ENCODE results near the gene ACP6.
A peak's percentile ranks its signal among the peaks of the same experiment; 100 is the strongest.
"Not testable (repeated sequence)": the region's sequence is repeated elsewhere in the genome, so short reads cannot be mapped to it uniquely, and the experiment has no call there.

Gene ACP6

DNA sequence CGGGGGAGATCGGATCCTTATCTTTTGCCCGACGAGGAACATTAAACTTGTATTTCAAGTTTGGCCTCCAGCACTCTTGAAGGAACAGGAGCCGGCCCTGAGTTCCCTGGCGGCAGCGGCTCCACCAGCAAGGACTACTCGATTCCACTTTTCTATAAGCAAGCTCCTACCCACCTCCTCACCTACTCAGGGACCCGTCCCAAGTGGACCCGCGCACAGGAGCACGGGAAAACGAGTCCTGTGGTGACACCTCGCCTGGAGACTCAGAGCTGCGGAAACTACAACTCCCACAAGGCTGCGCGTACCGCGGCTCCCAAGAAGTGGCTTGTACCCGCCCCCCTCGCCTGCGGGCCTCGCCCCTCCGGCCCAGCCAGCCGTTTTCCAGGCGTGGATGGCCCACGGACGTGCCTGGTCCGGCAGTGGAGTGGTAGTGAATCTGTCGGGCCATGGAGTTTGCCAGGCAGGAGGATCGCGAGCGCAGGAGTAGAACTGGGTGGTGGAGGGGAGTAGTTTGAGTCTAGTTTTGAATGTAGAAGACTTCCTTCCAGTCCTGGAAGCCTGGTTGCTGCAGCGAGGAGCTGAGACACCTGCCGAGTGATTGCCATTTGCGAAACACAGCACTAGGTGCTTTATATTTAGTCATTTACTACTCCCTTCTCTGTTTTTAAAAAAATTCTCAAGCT lies at the start of gene ACP6:
TSS of gene ACP6 (minus strand) at position 206 of the 683 bp plus-strand sequence. CDS start 476 bp downstream, outside the sequence.
- DNase-seq, result peak; percentile 91

DNA sequence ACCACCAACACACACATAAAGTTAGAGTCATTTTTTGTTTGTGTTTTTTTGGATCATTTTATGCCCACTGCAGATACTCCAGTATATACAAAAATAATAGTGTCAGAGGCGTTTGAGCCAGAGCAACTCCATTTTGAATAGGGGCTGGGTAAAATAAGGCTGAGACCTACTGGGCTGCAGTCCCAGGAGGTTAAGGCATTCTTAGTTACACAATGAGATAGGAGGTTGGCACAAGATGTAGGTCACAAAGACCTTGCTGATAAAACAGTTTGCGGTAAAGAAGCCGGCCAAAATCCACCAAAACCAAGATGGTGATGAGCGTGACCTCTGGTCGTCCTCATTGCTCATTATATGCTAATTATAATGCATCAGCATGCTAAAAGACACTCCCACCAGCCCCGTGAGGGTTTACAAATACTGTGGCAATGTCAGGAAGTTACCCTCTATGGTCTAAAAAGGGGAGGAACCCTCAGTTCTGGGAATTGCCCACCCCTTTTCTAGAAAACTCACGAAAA lies 49.4 kb upstream of the ACP6 start:
- DNase-seq, result no peak

DNA sequence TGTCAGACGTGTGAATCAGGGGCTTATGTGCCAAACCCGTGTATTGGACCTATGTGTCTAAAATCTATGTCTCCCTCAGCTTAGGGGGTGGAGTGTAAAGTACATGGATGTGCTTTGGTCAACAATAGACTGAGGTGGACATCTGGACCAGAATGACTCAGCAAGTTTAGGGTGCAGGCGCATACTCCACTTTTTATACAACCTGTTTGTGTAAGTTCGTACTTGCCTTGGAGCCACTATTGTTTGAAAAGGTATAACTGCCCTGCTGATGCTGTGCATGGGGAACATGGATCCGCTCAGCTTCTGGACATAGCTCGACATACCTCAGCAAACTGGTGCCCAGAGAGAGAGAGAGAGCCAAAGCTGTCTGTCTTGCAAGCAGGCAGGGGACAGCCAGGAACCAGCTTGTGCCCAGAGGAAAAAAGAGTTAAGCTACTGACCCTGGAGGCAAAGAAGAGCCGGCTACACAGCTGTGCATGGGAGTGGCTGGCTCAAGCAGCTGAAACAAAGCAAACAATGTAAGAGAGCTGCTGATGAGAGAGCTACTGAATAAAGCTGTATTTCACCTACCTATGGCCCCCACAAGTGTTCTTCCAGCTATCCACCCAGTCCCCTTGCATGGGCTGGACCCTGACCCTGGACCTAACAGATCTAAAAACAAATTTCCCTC lies 48.8 kb upstream of the ACP6 start:
- DNase-seq, result no peak

DNA sequence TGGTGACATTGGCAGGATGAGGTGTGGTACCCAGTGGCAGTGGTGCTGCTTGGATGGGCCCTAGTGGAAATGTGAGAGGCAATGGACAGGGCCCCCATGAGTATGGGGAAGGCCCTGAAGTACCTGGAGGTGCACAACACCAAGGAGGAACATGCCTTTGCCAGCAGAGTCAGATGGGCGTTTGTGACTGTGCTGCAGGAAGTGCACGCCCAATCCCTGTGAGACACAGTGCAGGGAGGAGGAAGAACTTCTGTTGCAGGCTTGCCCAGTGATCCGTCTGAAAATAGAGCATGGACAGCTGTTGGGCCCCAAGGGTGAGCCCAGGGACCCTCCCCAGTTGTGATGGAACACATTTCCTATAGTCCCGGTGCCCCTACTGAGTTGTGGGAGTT lies 47.4 kb upstream of the ACP6 start:
- DNase-seq, result no peak

DNA sequence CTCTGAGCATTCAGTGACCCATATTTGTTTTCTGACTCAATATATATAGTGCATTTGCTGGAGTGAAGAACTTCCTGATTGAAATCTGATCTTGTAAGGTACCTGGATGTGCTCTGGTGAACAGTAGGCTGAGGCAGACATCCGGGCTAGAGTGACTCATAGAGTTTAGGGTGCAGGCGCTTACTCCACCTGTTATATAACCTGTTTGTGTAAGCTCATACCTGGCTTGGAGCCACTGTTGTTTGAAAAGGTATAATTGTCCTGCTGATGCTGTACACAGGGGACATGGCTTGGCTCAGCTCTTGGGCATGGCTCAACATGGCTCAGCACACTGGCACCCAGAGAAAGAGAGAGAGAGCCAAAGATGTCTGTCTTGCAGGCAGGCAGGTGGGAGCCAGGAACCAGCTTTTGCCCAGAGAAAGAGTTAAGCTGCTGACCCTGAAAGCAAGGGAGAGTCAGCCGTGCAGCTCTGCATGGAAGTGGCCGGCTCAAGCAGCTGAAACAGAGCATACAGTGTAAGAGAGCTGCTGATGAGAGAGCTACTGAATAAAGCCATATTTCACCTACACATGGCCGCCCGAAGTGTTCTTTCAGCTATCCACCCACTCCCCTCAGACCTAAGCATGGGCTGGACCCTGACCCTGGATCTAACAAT lies 46.9 kb upstream of the ACP6 start:
- peak; percentile 41 for DNase-seq

DNA sequence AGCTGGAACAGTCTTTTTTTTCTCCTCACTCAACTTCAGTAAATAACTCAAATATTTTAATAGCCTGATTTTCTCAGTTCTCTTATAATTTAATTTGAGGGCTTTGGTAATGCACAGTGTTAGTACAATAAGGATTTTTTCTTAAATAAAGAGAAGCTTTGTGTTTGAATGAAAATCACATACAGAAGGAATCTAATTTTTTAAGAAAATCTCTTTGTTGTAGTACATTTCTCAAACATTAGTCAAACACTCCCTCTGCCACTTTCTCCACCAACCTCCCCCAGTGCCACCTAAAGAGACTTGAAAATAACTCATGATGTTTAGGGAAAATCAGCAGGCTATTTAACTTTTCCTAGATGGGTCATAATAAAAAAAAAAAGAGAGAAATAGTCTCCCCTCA lies 42.3 kb upstream of the ACP6 start:
- DNase-seq, result no peak

GRCh38 chr1:147700042-147701006 lies 30.0 kb upstream of the ACP6 start:
- DNase-seq, result peak; percentile 71

DNA sequence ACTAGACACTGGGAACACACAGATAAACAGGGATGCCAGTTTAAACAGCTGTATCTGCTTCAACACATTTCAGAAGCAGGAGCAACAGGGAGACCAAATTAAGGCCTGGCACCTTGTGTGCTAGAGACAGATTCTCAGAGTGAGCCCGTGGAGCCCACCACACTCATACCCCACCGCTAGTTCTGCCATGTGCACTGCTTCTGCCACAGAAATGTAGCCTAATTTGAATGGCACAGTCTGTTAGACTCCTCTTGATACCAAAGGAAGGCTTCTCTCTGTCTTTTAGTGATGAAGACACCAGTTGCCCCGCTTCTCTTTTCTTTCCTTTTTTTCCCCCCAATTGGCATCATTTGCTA lies 29.3 kb upstream of the ACP6 start:
- no peak for DNase-seq

DNA sequence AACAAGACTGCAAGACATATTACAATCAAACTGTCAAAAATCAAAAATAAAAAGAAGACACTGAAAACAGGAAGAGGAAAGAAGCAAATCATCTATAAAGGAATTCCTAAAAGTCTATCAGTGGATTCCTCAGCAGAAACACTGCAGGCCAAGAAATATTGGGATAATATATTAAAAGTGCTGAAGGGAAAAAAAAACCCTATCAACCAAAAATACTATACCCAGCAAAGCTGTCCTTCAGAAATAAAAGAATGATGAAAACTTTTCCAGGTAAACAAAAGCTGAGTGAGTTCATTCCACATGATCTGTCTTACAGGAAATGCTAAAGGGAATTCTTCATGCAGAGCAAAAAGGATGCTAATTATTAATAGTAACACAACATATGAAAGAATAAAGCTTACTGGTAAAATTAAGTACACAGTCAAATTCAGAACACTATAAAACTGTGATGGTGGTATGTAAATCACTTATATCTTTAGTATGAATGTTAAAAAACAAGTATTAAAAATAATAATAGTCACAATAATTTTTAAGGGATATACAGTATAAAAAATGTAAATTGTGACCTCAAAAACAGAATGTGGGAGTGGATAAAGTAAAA lies 12.9 kb upstream of the ACP6 start:
- no peak for DNase-seq

DNA sequence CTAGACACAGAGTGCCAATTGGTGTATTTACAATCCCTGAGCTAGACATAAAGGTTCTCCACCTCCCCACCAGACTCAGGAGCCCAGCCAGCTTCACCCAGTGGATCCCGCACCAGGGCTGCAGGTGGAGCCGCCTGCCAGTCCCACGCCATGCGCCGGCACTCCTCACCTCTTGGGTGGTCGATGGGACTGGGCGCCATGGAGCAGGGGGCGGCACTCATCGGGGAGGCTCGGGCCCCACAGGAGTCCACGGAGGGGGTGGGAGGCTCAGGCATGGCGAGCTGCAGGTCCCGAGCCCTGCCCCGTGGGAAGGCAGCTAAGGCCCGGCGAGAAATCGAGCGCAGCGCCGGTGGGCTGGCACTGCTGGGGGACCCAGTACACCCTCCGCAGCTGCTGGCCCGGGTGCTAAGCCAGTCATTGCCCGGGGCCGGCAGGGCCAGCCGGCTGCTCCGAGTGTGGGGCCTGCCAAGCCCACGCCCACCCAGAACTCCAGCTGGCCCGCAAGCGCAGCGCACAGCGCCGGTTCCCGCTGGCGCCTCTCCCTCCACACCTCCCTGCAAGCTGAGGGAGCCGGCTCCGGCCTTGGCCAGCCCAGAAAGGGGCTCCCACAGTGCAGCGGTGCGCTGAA lies 10.4 kb upstream of the ACP6 start:
- DNase-seq, result not testable (repeated sequence)

- not testable (repeated sequence) for DNase-seq
Observed at GRCh38 chr1:147677681-147678080, 7.4 kb upstream of the ACP6 start.

DNA sequence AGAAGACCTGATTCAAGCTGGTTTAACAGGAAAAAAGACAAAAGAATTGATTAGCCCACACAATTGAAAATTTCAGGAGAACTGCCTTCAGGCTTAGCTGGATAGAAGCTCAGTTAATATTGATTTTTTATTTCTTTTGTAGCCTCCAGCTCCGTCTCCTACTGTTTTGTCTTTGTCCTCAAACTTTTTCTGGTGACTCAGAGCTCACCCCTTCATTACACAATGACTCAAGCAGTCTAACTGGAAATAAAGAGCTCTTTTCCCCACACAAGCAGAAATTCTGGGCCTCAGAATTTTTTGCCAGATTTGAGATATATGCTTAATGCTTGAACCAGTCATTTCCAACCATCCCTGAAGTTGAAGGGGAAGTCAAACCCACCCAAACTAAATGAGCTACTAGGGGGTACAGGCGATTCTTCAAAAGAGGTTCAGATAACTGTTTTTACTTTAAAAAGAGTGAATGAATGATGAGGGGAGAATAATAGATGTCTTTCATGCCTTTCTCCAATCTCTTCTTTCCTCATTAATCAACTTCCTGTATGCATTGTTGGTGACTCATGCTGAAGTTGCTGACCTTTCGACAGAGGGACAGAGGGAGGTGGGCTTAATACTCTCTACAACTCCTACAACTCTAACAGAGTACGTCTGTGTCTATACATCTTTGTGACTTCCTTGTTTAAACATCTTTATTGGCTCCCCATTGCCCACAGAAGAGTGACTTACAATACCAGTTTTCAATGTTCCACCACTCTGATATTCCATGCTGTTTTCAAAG lies 6.2 kb upstream of the ACP6 start:
- DNase-seq, result no peak

DNA sequence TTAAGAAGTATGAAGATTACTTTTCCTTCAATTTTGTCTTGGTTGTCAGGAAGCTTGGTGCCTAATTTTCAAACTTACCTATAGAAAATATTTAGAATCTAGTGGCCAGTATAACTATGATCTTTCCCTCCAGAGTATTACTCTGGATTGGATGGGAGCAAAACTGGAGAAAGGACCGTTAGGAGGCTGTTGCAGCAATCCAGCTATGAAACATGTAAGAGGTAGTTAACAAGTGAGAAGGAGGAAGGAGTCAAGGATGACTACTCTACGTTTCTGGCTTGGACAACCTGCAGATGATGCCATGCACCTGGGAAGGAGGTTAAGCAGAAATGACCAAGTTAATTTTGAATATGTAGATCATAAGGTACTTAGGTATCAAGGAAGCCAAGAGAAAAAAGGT lies 3.5 kb upstream of the ACP6 start:
- no peak for DNase-seq

GRCh38 chr1:147673406-147673805 lies 3.1 kb upstream of the ACP6 start:
- no peak for DNase-seq

GRCh38 chr1:147669469-147670318 lies 630 bp downstream of the ACP6 start:
- DNase-seq, result peak; percentile 41

DNA sequence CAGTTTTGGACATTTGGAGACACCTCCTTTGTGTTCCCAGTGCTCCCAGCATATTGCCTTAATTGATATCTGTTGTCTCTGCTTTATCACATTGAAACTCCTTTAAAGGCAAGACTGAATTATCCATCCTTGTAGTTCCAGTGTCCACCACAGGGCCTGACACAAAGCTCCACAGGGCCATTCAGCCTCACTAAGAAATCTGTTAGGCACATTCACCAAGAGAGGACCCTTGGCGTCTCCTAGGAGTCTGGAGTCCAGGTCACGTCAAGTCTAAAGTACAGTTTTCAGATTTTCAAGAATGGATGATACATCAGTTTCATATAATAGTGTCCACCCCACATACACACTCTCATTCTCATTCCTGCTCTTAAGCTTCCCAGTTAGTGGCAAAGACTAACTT lies 4.8 kb downstream of the ACP6 start:
- no peak for DNase-seq

DNA sequence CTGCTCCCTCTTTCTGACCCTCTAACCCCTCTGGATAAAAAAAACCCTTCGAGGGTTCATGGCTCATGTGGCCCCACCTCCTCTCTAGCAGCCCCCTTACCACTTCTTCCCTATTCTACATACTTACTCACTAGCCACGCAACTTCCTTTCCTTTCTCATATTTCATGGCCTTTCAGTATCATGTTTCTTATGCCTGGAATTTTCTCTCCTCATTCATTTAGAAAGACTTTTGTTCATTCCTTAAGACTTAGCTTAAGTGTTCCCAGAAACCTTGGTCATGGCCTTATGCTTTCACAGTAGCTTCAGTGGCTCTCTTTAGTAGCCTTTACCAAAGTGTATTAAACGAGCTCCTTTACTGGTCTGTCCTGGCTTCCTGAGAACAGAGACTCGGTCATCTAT lies 6.1 kb downstream of the ACP6 start:
- no peak for DNase-seq

- no peak for DNase-seq
Observed at GRCh38 chr1:147654511-147654910, 15.8 kb downstream of the ACP6 start.

DNA sequence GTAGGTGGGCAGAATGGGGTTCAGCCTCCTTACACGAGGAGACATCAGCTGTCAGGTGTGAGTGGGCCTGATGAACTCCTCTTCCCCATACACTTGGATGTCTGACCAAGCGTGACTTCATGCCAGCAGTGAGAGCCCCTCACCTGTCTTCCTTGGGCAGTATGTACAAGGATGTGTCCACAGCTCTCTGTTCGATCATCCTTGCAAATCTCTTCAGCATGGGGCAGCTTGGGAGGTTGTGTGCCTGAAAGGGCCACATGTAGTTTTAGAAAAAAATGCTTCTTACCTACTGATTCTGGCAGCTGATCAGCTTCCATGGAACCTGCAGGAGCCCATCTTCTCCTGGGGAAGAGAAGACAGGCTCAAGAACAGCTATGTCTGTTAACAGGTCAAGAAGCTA lies 18.0 kb downstream of the ACP6 start:
- DNase-seq, result no peak

- DNase-seq, result no peak
Observed at GRCh38 chr1:147651466-147651865, 18.9 kb downstream of the ACP6 start.
